Epidermal melanocyte (primary cell): ENCODE data around the gene PLXNA4.

Experiments used
- DNase-seq: peaks from one replicate; pipeline ENCODE4 v3.0.0; 2011; ENCODE audit warnings: low spot score; ENCODE audit not compliant: insufficient read length

The PLXNA4 gene

DNA sequence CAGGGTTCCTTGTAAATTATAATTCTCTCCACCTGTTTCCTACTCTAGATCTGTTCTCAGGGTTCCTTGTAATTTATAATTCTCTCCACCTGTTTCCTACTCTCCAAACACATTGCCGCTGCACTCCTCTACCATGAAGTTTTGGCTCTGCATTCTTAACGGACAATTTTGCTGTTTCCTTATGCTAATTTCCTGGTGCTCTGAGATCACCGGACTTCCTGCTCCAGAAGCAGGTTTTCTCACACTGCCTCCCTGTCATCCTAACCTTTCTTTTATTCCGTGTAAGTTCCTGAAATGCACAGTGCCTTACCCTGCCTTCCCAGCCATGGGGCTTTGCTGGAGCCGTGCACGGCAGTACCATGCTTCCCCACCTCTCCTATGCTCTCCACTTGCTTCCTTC lies 256.8 kb downstream of the PLXNA4 start:
- no peak for DNase-seq

DNA sequence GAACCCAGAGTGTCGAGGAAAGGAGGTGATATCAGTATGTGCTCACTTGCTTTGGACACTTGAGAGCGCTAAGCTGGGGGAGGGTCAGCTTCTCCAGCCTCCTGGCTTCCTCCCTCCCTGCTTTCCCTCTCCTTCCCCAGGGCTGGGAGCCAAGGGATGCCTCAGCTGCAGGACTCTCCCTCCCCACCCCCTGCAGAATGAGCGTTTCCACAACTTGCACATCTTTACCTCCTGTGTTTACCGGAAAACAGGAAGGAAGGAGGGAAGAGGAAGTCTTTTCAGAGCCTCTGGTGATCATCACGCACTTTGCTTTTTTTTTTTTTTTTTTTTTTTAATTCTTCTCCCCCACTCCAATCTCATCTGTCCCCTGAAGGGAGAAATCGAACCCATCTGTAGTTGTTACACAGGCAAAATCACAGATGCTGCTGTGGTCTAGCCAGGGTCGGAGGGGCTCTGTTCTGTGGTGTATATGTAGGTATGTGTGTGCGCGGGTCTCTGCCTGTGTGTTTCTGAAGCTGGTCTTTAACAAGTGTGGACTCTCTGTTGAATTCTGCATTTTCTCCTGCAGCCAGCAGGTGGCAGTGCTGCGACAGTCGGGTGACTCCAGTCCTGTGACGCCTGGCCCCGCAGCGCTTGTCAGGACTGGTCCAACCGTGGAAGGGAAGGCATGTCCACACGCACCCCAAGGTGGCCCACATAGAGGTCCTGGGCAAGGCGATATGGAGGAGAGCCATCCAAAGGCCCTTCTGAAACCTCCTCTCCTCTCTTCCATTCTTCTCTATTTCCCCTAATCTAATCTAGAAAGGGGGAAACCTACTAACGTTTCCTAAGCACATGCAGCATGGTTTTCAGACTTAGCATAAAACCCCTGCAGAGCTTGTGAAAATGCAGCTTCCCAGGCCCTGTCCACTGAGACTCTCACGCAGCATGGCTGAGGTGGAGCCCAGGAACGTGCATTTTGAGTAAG lies 257.6 kb downstream of the PLXNA4 start:
- DNase-seq: peak; percentile 86

DNA sequence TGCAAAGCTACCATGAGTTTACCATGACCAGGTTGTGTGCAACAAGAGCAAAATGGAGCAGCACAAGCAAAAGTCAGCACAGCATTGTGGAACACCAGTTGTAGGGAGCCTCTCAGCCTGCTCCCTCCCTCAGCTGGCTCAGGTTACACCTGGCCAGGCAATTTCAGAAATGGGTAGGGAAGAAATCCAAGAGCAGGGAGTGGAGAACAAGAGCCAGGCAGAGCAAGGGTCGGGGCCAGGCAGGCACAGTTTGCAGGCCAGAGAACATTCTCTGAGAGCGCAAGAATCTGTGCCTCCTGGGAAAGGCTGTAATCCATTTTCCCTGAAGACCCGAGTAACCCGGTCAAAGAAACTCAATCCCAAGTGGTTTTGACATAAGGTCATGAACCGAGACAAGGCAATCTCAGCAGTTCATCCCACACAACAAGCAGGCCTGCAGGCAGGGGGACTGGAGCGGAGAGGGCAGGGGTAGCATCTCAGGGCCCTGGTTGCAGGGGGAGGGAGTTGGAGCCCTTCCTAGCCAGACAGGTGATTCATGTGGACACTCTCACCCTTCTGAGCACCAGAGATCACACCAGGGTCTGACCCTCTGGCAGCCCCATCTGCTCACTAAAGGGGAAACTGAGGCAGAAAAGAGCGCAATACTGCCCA lies 258.4 kb downstream of the PLXNA4 start:
- DNase-seq: no peak

DNA sequence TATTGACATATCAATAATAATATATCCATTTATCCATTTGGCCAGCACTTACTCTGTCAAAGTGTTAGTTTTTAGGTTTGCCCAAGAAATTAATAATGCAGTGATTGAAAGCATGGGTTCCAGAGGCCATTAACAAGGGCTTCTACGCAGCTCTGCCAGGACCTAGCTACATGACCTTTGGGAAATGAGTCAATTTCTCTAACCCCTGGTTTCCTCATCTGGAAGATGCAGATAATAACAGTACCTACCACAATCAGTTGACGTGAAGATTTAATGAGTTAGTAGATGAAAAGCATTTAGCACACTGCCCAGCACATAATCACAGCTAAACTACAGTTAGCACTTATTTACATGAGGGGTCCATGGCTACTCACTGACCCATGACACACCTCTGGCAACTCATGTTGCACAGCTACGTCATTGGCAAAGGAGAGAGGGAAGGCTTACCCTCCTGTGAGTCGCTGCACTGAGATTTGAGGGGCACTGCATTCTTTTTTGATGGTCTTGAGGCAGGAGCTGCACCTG lies 263.7 kb downstream of the PLXNA4 start:
- no peak for DNase-seq

DNA sequence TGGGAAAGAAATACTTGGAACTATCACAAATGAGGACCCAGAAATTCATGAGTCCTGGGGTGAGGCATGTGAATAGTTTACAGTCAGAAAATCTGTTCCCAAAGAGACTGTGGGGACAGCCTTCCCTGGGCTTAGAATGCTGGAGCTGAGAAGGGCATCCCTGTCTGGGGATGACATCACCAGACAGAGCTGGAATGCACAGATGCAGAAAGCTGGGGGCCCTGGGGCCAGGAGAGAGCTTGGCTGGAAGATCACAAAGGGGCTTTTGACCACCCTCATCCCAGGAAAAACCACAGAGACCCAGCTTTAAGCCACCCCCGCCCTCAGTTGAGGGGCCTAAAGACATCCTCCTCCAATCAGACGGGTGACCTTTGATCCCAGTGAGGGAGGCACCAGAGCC lies 264.5 kb downstream of the PLXNA4 start:
- DNase-seq: no peak

DNA sequence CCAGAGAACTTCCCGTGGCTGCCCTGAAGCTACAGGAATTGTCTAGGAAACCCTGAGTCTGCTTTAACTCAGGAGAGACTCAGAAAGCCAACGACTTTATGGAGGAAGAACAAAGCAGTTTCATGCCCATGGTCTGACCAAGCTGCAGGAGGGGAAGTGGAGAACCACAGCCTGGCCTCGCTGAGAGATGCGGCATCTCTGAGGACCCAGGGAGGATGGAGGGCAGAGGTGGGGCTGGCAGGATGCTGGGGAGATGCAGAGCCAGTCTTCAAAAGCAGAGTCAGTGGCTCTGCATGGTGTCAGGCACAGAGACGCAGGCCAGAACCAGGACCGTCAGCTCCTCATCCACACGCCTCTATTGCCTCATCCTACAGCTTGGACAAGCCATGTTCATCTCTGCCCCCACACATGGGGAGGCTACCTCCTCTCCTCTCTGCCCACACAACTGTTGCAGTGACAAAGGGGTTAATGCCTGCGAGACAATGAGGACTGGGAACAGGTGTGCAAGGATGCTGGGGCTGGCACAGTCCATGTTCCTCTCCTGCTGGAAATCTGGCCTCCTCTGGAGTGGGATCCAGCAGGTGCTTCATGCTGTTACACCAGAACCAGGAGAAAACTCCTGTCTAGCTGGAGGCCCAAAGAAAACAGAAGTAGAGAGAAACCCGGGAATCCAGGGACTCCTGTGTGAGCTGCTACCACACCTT lies 267.0 kb downstream of the PLXNA4 start:
- no peak for DNase-seq

DNA sequence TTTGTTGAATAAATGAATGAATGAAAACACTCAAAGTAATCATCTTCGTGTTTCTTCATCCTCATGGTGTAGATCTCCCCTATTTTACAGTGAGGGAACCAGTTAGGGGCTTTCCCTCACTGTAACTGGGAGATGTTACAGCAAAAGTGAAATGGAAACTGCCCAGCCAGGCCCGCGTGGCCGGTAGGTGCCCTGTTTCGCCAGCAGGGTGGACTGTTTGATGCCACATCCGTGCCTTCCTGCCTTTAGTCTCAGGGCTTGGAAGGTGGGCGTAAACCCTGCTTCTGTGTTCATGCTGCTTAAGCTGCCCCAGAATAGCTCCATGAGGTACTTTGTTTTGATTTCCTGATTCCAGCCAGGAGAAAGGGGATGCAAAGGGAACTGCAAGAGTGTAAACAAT lies 268.8 kb downstream of the PLXNA4 start:
- no peak for DNase-seq

DNA sequence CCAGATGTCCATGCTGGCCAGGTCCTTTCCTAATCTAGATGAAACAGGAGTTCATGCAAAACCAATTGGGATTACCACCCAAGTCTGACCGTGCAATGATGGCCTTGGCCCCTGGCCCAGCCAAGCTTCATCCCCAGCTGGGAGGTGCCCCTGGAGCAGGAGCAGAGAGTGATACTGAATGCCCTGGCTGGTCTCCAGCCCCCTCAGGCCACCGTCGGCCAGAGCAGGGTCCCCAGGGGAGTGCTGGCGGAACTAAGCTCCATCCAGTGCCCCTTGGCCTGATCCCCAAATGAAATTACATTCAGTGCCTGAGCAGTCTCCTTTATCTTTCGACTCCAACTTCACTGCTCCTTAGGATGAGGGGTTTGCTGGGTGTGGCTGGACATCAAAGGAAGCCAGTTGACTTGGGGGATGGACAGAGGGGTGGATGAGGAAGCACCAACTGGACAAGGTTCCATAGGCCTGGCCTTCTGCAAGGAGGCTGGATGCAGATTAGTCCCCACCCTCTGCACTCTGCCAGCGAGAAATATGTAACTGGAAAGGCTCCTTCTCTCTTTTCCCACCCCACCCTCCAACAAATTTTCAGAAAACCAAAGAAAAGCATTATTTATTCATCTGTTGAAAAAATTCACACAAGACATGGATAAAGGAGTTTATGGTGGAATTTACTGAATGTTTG lies 275.5 kb downstream of the PLXNA4 start:
- DNase-seq: no peak

DNA sequence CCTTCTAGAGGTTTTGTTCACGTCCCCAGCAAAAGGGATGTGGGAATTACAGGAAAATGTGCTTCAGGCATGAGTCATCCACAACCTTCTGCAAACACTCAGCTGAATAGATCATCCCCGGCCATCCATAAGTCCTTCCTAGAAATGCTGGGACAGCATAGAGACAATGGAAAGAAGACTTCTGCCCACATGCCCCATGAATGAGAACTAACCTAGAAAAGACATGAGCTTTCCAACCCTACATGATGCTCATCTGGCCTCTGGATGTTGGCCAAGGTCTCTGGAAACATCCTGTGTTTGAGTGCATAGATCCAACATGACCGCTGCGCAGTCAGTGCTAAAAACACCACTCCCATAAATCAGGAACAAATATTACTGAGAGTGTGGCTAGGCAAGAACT lies 277.5 kb downstream of the PLXNA4 start:
- DNase-seq: no peak

DNA sequence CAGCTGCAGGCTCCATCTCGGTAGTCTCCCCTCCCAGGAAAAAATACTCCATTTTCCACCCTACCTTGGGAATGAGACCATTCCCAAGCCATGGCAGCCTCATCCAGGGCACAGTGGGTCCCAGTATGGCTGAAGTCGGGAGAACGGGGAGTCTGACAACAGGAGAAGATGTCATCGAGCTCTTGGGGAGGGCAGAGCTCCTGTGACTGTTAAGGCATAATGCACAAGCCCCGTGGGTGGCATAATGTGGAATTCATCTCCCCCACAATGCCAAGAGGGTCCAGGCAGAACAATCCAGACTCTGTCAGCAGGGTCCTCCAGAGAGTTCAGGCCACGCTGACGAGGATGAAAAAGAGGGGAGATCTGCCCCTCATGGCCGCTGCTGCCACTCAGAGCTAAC lies 279.4 kb downstream of the PLXNA4 start:
- no peak for DNase-seq

DNA sequence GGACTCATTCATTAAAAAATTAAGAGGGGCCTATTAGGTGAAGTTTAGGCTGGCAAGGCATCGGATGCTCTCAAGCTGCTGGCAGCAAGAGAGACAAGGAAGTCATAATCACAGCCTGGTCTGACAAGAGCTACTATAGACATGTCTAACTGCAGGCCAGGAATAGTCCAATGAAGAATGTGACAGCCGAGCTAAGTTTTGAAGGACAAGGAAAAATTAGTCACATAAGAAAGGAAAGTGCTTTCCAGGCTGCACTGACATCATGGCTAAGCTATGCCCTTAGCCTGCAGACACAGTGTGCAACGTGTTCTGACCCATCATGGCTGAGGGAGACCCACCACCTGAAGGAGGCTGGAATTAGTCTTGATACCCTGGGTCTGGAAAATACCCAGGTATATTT lies 281.1 kb downstream of the PLXNA4 start:
- no peak for DNase-seq

DNA sequence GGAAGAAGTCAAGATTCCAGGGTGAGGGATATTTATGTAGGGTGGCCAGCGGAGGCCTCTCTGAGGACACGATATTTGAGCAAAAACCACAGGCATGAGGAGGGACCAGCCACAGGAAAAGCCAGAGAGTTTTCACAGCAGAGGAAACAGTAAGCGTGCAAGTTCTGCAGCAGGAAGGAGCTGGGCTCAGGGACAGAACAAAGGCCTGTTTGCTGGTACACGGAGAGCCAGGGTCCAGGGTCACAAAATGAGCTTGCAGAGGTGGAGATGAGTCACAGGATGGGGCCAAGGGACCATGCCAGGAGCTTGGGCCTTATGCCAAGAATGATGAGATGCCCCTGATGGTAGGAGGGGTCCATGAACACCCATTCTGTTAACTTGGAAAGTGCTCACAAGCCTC lies 283.5 kb downstream of the PLXNA4 start:
- no peak for DNase-seq

DNA sequence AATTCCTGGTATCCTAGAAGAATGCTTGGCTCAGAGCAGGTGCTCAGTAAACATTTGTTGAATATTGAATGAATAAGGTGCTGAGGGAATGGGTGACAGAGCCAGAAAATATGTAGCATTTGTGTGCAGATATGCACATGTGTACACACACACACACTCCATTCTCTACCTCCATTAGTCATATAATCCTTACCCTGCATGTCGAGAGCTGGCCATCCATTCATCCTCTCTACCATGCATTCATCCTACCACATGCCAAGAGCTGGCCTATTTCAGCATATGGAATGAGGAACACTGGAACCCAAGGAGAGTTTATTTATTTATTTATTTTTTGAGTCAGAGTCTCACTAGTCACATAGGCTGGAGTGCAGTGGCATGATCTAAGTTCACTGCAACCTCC lies 284.8 kb downstream of the PLXNA4 start:
- no peak for DNase-seq

DNA sequence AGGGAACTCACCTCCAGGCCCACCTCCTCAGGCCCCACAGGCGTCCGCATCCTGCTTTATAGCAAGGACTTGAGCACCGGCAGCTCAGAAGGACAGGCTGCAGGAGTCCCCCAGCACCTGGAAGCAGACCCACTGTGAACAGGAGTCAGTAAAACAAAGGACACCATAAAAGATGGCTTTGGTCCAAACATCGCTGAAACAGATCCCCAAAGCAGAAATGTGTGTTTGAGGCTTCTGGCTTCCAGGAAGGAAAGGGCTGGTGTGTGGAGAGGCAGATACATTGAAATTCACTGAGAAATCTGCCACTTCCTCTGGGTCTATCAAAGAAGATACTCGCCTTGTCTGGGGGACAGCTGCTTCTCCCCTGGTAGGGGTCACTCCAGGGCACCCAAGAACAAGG lies 286.2 kb downstream of the PLXNA4 start:
- no peak for DNase-seq

DNA sequence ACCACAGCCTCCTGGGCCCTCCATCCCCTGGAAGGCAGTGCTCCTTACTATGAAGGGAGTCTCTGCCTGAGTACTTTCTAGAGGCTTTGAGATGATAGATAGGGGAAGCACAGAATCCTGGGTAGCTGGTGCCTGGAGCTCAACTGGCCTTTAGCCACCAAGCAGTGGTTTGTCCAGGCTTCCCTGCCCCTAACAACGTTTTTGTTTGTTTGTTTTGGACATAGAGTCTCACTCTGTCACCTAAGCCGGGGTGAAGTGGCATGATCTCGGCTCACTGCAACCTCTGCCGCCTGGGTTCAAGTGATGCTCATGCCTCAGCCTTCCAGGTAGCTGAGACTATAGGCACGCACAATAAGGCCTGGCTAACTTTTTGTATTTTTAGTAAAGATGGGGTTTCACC lies 289.4 kb downstream of the PLXNA4 start:
- DNase-seq: no peak

DNA sequence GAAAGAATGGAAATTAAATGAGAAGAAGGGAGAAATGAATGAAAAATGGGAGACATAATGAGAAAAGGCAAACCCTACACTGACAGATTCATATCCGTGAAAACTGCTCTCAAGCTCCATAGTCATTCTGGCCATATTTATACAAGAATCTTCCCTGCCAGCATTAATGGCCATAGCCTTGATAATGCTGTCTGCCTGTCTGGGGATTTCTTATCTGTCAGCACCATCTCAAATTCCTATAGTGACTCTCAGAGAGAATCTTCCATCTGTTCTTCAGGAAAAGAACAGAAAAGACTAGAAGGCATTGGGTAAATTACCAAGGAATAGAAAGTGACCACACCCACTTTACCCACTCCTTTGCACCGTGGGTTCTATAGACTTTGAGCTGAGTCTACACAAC lies 295.9 kb downstream of the PLXNA4 start:
- DNase-seq: no peak

DNA sequence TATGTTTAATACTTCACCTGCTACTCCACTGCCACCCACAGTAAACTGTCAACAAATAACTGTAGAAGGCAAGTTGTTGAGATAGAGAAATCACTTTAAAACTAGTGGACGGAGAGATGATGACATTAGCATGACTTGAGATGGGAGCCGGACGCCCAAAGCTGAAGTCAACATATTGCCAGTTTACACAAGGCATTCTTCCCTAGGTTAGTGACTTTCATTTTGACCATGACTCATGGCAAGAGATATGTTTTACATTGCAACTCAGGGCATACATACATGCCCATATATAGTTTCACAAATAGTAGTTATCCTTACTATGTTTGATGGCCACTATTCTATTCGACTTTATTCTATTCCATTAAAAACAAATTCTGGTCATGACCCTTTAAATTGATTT lies 296.6 kb downstream of the PLXNA4 start:
- no peak for DNase-seq

DNA sequence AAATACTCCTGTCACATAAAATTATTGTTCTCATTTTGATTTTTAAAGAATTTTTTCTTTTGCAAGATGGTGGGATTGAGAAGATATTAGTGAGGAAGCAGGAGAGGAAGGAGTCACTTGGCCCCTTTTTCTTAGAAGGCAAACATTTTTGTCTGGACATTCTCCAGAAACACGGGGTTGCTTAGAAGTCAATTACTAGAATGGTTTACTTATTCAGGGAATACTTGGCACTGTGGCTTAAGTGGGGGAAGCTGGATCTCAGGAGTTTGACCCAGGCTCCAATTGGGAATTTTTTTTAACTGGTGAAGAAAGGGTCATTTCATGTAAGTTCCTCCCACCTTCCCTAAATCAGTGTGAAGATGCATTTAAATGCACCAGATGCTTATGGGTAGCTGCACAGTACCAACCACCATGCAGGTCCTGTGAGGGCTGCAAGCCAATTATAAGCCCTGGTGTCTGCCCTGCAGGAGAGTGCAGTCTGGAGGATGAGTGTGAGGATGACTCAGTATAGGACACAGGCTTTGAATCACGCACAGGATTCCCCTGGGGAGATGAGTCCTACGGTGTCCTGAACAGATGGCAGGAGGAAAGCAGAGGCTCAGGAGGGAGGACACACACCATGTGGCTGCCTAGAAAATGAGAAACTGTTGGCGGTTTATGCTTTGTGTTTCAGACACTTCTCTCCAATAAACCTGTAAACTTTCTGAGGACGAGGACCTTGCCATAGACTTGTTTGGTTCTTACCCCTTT lies 299.1 kb downstream of the PLXNA4 start:
- DNase-seq: no peak

DNA sequence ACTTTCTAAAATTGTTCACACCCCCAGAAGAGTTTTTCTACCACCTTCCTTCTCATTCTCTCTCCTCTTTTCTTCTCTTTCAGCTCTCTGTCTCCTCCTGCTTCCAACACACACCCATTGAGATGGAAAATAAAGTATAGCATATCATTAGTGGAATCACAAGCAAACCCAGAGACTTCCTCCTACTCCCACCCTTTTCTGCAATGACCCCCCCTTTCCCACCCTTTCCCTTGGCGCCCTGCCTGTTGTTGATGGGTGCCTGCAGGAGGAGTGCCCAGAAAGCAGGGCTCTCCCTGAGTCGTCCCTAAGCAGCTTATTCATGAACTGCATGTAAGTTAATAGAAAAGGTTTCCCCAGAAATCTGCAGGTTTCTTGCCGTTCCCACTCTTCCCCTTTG lies 300.0 kb downstream of the PLXNA4 start:
- no peak for DNase-seq

DNA sequence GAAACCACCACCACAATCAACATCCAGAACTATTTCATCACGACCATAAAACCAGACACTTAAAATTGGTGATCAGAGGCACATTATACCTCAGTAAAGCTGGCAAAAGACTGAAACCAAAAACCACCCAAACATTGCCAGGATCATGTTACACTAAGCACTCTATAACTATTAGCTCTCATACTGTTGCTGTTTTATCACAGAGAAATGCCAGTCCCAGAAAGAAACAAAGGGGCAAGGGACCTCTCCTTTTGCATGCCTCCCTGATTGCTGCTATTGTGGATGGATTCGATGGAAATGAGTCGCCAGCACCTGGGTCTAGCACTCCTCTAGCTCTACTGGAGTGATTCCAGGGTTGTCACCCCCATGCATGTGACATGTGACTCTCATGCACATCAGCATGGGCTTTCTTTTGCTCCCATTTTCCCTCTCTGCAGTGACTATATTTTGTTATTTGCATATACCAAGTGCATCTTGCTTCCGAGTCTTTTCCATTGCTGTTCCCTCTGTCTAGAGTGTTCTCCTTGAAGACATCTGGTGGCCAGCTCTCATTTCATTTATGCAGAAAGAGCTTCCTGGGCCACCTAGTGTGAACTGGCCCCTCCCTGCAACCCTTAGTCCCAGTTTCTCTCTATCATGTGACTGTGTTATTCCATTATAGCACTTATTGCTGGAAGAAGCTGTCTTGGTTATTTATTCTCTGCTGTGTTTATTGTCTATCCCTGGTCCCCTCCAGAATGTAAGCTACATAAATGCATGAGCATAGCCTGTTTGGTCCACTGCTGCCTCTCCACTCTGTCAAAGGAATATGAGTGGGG lies 300.6 kb downstream of the PLXNA4 start:
- no peak for DNase-seq
